NCI-H82 (cell line): ENCODE data around the gene PLAAT2.
A peak's percentile ranks its signal among the peaks of the same experiment; 100 is the strongest.
"Not testable (repeated sequence)": the region's sequence is repeated elsewhere in the genome, so short reads cannot be mapped to it uniquely, and the experiment has no call there.

Experiments used
- DNase-seq: peaks from one replicate; lab custom pipeline; 2025; lab: John Stamatoyannopoulos, UW

PLAAT2 gene

GRCh38 chr11:63549411-63549810, 13.8 kb downstream of the PLAAT2 start:
- DNase-seq = no peak

- DNase-seq = no peak
These were observed 15.0 kb downstream of the PLAAT2 start for GRCh38 chr11:63548178-63548577.

- no peak for DNase-seq
These were observed 16.1 kb downstream of the PLAAT2 start for GRCh38 chr11:63547061-63547460.

- no peak for DNase-seq
These were observed 19.5 kb downstream of the PLAAT2 start for GRCh38 chr11:63543711-63544110.

- not testable (repeated sequence) for DNase-seq
These were observed 20.7 kb downstream of the PLAAT2 start for GRCh38 chr11:63542506-63542905.

GRCh38 chr11:63537293-63538101, 25.7 kb downstream of the PLAAT2 start:
- DNase-seq = no peak

- DNase-seq = no peak
These were observed 26.4 kb downstream of the PLAAT2 start, which contains the start of gene PLAAT4 for GRCh38 chr11:63536669-63537292. PLAAT4 (plus strand) TSS chr11:63536808; CDS start chr11:63536869, 61 bp downstream.

- DNase-seq = no peak
These were observed 27.4 kb downstream of the PLAAT2 start for GRCh38 chr11:63535734-63536133.

GRCh38 chr11:63534895-63535461, 28.2 kb downstream of the PLAAT2 start:
- DNase-seq = no peak

- no peak for DNase-seq
These were observed 29.1 kb downstream of the PLAAT2 start for GRCh38 chr11:63534076-63534475.

GRCh38 chr11:63532799-63533475, 30.2 kb downstream of the PLAAT2 start:
- DNase-seq = peak; percentile 52

GRCh38 chr11:63532117-63532516, 31.1 kb downstream of the PLAAT2 start:
- no peak for DNase-seq

GRCh38 chr11:63531074-63531792, 31.9 kb downstream of the PLAAT2 start:
- not testable (repeated sequence) for DNase-seq

GRCh38 chr11:63530021-63530420, 33.2 kb downstream of the PLAAT2 start:
- no peak for DNase-seq

GRCh38 chr11:63529373-63529772, 33.8 kb downstream of the PLAAT2 start:
- DNase-seq = not testable (repeated sequence)

GRCh38 chr11:63528729-63529278, 34.4 kb downstream of the PLAAT2 start:
- DNase-seq = not testable (repeated sequence)

- DNase-seq = not testable (repeated sequence)
These were observed 35.0 kb downstream of the PLAAT2 start for GRCh38 chr11:63528156-63528555.

GRCh38 chr11:63527667-63528066, 35.5 kb downstream of the PLAAT2 start:
- no peak for DNase-seq

- DNase-seq = no peak
These were observed 40.0 kb downstream of the PLAAT2 start for GRCh38 chr11:63523151-63523550.

- no peak for DNase-seq
These were observed 41.3 kb downstream of the PLAAT2 start for GRCh38 chr11:63521896-63522295.

- no peak for DNase-seq
These were observed 42.5 kb downstream of the PLAAT2 start for GRCh38 chr11:63520606-63521170.
